Activated CD4-positive, alpha-beta T cell treated with anti-CD3 and anti-CD28 coated beads, Interleukin-2, amount 10 ng/mL, durations not matched to agents 7 days and 5 days (primary cell): ENCODE measurements around the gene DALRD3. TPM values are rescaled to one million over a fixed set of nuclear protein-coding genes. Genes with fewer than 3 reads are reported as not detected.
"Not testable (repeated sequence)": the region's sequence is repeated elsewhere in the genome, so short reads cannot be mapped to it uniquely, and the experiment has no call there.

Experiments used
- CTCF ChIA-PET: fragments of 350-600 bp; sonication (Branson Sonifier 250); formaldehyde crosslinking; loops from one replicate; lab custom pipeline; 2021; ENCODE audit warnings: antibody characterized with exemption; lab: Charles Lee
- POLR2A ChIA-PET: fragments of 350-600 bp; sonication (Branson Sonifier 250); formaldehyde crosslinking; loops from one replicate; lab custom pipeline; 2021; ENCODE audit warnings: antibody characterized with exemption; lab: Charles Lee
- DNase-seq: peaks from one replicate; pipeline ENCODE4 v3.0.0-alpha.2; 2020
- H3K27ac Mint-ChIP-seq: one replicate; pipeline ENCODE4 v1.8.0; 2021; ENCODE audit warnings: mild to moderate bottlenecking, moderate library complexity, mixed read lengths
- H3K27me3 Mint-ChIP-seq: one replicate; pipeline ENCODE4 v1.8.0; 2021; ENCODE audit warnings: mixed read lengths
- H3K36me3 Mint-ChIP-seq: one replicate; pipeline ENCODE4 v1.8.0; 2021; ENCODE audit warnings: low read depth, mixed read lengths
- H3K4me1 Mint-ChIP-seq: one replicate; pipeline ENCODE4 v1.8.0; 2021; ENCODE audit warnings: mixed read lengths
- H3K4me3 Mint-ChIP-seq: one replicate; pipeline ENCODE4 v1.8.0; 2021; ENCODE audit warnings: mild to moderate bottlenecking, moderate library complexity, mixed read lengths
- H3K9me3 Mint-ChIP-seq: one replicate; pipeline ENCODE4 v1.8.0; 2021; ENCODE audit warnings: mixed read lengths
- total RNA-seq, 2 experiments: library from RNA; stranded (reverse); gene quantifications; one replicate each; pipeline ENCODE4 v1.2.3, GENCODE V29; 2021

DALRD3 gene
- total RNA-seq, 2 experiments from 2014 or later: 20.7 to 22.0 TPM

DNA sequence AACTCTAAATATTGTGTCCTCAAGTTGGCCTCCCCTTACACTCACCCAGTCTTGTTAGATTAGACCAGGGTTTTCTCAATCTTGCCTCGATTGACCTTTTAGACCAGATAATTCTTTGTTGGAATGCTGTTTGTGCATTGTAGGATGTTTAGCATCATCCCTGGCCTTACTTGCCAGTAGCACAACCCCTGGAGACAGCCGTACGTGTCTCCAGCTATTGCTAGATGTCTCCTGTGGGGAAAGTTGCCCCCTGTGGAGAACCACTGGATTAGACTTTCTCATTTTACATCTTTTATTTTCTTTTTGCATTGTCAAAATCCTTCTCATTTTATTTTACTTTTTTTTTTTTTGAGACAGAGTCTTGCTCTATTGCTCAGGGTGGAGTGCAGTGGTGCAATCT, 9.0 kb downstream of the DALRD3 start:
- CTCF ChIA-PET: interaction anchor here (0.5 to 4.6 kb wide), 7 partner anchors 10 to 530 kb away, joined by 3 to 100 read pairs (median 4); partner anchors contain the start of genes ARIH2, DALRD3 and NDUFAF3
- POLR2A ChIA-PET: no interaction called here
- Mint-ChIP-seq H3K9me3 (no peaks in the 10 kb centered on the region), H3K27ac (no peak overlapping the region), H3K36me3 (peaks cover 2% of the 10 kb centered on the region), H3K4me3 (no peak overlapping the region), H3K4me1 (peaks cover 35% of the 10 kb centered on the region), H3K27me3 (no peaks in the 10 kb centered on the region)
- DNase-seq: no peak

DNA sequence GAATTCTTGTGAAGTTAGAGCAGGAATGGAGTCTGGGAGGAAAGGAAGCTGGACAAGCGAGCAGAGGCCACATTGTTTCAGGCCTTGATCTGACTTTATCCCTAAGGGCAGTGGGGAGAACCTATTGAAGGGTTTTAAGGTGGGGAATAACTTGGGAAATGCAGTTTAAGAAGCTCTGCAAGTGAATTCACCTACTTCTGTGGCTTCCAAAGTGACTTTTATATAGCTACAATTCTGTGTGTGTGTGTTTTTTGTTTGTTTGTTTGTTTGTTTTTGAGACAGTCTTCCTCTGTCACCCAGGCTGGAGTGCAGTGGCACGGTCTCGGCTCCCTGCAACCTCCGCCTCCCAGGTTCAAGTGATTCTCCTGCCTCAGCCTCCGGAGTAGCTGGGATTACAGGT, 9.8 kb downstream of the DALRD3 start:
- ChIA-PET POLR2A (interaction anchor here (0.7 kb wide), 1 partner anchor 461 kb away, joined by 3 read pairs; the partner anchor contains the start of gene DAG1), CTCF (interaction anchor here (0.7 to 4.6 kb wide), 7 partner anchors 11 to 531 kb away, joined by 3 to 100 read pairs (median 4); partner anchors contain the start of genes ARIH2, DALRD3, IMPDH2 and NDUFAF3)
- not testable (repeated sequence) for H3K27me3 Mint-ChIP-seq, H3K9me3 Mint-ChIP-seq, H3K36me3 Mint-ChIP-seq, DNase-seq
- Mint-ChIP-seq H3K4me3 (peak overlapping the region; percentile 99), H3K4me1 (peaks cover 33% of the 10 kb centered on the region), H3K27ac (peak overlapping the region; percentile 100)

DNA sequence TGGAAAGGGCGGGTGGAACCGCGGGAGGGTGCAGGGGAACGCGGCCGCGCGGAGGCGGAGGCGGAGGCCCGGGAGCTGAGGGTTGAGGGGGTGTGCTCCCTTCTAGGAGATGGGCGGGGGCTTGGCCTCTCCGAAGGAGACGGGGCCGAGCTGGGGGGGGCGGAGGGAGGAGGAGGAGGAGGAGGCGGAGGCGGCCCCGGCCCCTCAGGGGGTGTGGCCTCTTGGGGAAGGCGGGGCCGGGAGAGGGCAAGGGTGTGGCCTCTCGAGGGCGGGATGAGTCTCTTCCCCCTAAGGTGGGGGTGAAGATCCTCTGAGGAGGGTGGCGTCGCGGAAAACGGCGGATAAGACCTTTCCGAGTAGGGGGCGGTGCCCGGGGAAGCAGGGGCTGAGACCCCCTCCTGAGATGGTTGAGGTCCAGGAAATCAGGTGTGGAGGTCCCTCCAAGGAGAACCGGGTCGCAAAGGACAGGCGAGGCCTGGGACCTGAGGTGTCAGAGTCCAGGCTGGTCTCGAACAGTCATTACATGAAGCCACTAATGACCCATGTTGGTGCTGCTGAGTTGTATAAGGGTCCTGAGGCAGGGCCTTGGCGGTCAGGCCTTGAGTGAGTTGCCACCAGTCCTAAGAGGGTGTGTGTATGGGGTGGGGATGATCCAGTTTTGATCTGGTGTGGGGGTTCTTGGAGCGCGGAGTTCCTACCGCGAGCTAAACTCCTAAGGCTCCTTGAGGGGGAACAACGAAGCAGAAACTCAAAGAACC, 10.4 kb downstream of the DALRD3 start:
- Mint-ChIP-seq H3K4me3 (peak overlapping the region; percentile 99), H3K27me3 (no peaks in the 10 kb centered on the region), H3K27ac (peak overlapping the region; percentile 100), H3K36me3 (peaks cover 2% of the 10 kb centered on the region), H3K9me3 (no peaks in the 10 kb centered on the region), H3K4me1 (peaks cover 31% of the 10 kb centered on the region)
- ChIA-PET CTCF (interaction anchor here (0.6 to 4.6 kb wide), 13 partner anchors 12 to 381 kb away, joined by 3 to 100 read pairs (median 4); partner anchors contain the start of genes DALRD3, IMPDH2, KLHDC8B and NDUFAF3), POLR2A (interaction anchor here (0.7 to 1.9 kb wide), 7 partner anchors 9 to 462 kb away, joined by 3 to 21 read pairs (median 4); partner anchors contain the start of genes DAG1, NDUFAF3 and P4HTM)
- DNase-seq: peak; percentile 91

DNA sequence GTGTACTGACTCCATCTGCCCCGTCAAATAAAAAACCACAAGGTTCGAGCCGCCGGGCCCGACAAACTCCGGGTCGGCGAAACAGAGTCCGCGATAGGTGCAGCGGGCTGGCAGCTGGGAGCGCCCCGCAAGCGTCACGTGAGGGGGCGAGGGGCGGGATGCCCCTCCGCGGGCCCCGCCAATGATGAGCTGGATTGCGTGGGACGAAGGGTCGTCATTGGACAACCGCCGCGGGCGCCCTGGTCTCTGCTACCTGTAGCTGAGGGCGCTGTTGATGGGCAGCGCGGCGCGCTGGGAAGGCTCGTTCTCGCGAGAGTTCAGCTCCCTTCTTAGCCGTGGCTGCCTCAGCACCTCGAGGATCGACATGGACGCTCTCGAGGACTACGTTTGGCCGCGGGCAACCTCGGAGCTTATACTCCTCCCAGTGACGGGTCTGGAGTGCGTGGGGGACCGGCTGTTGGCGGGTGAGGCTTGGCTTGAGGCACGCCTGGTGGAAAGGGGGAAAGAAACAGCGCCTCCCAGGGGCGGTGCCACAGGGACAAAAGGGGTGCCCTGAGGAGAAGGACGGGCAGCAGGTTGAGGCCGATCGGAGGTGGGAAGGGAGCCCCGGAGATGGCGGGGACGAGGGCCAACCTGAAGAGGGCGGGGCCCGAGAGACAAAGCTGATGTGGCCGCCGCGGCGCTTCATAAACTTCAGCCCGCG, 11.2 kb downstream of the DALRD3 start, which contains the start of gene WDR6:
WDR6 (plus strand) TSS at position 324 of the 703 bp plus-strand sequence; CDS start at position 365, 41 bp downstream.
- Mint-ChIP-seq H3K36me3 (peaks cover 2% of the 10 kb centered on the region), H3K9me3 (no peaks in the 10 kb centered on the region), H3K4me3 (peak within 1 kb of the TSS; percentile 99), H3K27ac (peak within 1 kb of the TSS; percentile 100), H3K4me1 (peaks cover 37% of the 10 kb centered on the region), H3K27me3 (no peaks in the 10 kb centered on the region)
- CTCF ChIA-PET: interaction anchor here (0.6 to 4.6 kb wide), 17 partner anchors 11 to 388 kb away, joined by 3 to 100 read pairs (median 4); partner anchors contain the start of genes DALRD3, IMPDH2, KLHDC8B and NDUFAF3
- POLR2A ChIA-PET: interaction anchor here (0.5 to 1.9 kb wide), 10 partner anchors 10 to 555 kb away, joined by 3 to 21 read pairs (median 4); partner anchors contain the start of genes IMPDH2, NDUFAF3, P4HTM and QRICH1
- DNase-seq: peak; percentile 98

DNA sequence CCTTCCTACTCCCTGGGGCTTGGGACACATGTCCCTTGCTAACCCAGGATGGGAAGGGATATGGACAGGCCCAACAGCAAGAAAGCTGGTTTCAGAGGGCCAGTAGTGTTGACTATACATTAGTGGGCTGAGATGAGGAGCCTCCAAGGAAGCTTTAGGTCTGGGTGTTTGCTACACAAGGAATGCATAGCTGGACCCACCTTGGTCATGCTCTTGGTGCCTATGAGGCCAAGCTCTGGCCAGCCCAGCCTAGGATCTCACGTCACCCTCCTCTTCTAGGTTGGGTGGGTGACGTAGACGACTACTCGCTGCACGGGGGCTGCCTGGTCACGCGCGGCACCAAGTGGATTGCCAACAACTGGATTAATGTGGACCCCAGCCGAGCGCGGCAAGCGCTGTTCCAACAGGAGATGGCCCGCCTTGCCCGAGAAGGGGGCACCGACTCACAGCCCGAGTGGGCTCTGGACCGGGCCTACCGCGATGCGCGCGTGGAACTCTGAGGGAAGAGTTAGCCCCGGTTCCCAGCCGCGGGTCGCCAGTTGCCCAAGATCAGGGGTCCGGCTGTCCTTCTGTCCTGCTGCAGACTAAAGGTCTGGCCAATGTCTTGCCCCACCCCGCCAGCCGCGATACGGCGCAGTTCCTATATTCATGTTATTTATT, 11.8 kb downstream of the DALRD3 start:
- H3K27ac Mint-ChIP-seq: peak overlapping the region; percentile 100
- no peaks in the 10 kb centered on the region for H3K27me3 Mint-ChIP-seq
- ChIA-PET POLR2A (interaction anchor here (0.5 to 1.9 kb wide), 9 partner anchors 10 to 554 kb away, joined by 3 to 21 read pairs (median 4); partner anchors contain the start of genes IMPDH2, NDUFAF3, P4HTM and QRICH1), CTCF (interaction anchor here (0.6 to 4.6 kb wide), 17 partner anchors 10 to 388 kb away, joined by 3 to 100 read pairs (median 4); partner anchors contain the start of genes DALRD3, IMPDH2, KLHDC8B and NDUFAF3)
- no peaks in the 10 kb centered on the region for H3K9me3 Mint-ChIP-seq
- H3K4me3 Mint-ChIP-seq: peak overlapping the region; percentile 99
- DNase-seq: no peak
- peaks cover 2% of the 10 kb centered on the region for H3K36me3 Mint-ChIP-seq
- peaks cover 38% of the 10 kb centered on the region for H3K4me1 Mint-ChIP-seq

DNA sequence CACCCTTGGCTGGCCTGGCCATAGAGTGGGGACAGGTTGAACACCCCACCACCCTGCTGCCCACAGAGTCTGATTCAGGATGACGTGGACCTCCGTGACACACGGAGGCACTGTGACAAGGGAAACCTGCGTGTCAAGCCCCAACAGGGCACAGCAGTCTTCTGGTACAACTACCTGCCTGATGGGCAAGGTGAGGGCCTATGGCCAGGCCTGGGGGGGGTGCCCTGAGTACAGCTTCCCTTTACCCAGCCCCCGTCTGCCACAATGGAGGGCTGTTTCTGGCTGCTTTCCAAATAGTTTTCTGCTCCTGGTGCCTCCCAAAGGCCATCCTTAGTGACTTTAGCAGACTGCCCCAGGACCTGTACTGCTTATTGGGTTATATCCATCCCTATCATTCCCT, 12.4 kb downstream of the DALRD3 start:
- H3K27ac Mint-ChIP-seq: peak overlapping the region; percentile 100
- H3K36me3 Mint-ChIP-seq: peaks cover 2% of the 10 kb centered on the region
- peak overlapping the region; percentile 99 for H3K4me3 Mint-ChIP-seq
- H3K27me3 Mint-ChIP-seq: no peaks in the 10 kb centered on the region
- ChIA-PET POLR2A (no interaction called here), CTCF (interaction anchor here (1.6 to 4.6 kb wide), 5 partner anchors 9 to 19 kb away, joined by 5 to 100 read pairs (median 14); partner anchors contain the start of genes DALRD3 and NDUFAF3)
- H3K4me1 Mint-ChIP-seq: peaks cover 38% of the 10 kb centered on the region
- H3K9me3 Mint-ChIP-seq: no peaks in the 10 kb centered on the region
- no peak for DNase-seq

DNA sequence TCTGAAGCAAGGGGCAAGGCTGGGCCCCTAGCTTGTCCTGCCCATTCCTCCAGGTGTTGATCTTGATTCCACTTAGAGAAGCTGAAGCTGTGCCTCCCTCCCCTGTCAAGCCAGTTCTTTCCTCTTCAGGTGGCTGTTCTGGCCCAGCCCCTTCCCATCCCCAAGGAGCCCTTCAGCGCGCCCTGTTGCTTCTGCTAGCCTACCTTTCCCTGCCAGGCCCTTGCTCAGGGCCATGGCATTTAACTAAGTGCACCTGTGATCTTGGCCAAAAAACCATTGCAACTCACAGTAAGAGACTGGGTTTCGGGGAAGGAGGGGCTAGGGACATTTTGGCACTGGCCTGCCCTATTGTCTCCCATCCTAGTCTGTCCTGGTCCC, 13.1 kb downstream of the DALRD3 start:
- Mint-ChIP-seq H3K36me3 (peaks cover 2% of the 10 kb centered on the region), H3K27me3 (no peaks in the 10 kb centered on the region), H3K4me1 (peaks cover 38% of the 10 kb centered on the region), H3K9me3 (no peaks in the 10 kb centered on the region), H3K27ac (no peak overlapping the region), H3K4me3 (no peak overlapping the region)
- CTCF ChIA-PET: interaction anchor here (2.2 to 4.6 kb wide), 3 partner anchors 14 to 18 kb away, joined by 9 to 33 read pairs (median 14); partner anchors contain the start of gene NDUFAF3
- DNase-seq: no peak
- POLR2A ChIA-PET: no interaction called here

DNA sequence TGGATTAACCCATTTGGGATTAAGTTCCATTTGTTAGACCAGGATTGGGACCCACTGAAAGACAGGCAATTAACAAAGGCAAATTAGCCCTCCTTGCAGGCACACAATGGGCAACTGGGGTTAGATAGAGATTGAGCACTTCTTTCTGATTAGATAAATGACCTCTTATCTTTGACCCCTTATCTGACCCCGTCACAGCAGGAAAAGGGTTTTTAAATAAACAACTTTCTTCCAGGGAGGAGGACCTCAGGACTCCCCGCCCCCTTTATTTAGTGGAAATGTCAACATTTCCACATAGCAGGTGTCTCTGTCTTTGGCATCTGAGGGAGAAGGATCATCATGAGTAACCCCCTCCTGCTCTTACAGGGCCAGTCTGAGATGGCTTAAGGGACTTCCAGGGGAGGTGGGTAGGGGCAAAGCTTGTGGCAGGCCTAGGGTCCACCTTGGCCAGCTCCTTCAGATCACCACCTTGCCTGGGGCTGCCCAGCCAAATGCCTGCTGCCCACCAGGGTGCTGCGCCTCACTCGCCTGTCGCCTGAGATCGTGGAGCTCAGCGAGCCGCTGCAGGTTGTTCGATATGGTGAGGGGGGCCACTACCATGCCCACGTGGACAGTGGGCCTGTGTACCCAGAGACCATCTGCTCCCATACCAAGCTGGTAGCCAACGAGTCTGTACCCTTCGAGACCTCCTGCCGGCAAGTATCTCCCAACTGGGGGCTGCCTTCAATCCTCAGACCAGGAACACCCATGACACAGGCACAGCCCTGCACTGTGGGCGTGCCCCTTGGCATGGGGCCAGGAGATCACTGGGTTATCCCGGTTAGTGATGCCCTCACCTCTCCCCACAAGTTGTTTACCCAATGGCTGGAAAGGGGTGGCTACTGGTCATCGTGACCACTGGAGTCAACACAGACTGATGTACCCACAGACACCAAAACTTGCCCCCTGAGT, 13.8 kb downstream of the DALRD3 start:
- peak overlapping the region; percentile 13 for H3K27ac Mint-ChIP-seq
- no peaks in the 10 kb centered on the region for H3K27me3 Mint-ChIP-seq
- no peaks in the 10 kb centered on the region for H3K9me3 Mint-ChIP-seq
- peaks cover 38% of the 10 kb centered on the region for H3K4me1 Mint-ChIP-seq
- CTCF ChIA-PET: interaction anchor here (0.6 to 4.6 kb wide), 5 partner anchors 13 to 19 kb away, joined by 3 to 33 read pairs (median 9); partner anchors contain the start of gene NDUFAF3
- POLR2A ChIA-PET: no interaction called here
- H3K4me3 Mint-ChIP-seq: no peak overlapping the region
- no peak for DNase-seq
- peaks cover 2% of the 10 kb centered on the region for H3K36me3 Mint-ChIP-seq

DNA sequence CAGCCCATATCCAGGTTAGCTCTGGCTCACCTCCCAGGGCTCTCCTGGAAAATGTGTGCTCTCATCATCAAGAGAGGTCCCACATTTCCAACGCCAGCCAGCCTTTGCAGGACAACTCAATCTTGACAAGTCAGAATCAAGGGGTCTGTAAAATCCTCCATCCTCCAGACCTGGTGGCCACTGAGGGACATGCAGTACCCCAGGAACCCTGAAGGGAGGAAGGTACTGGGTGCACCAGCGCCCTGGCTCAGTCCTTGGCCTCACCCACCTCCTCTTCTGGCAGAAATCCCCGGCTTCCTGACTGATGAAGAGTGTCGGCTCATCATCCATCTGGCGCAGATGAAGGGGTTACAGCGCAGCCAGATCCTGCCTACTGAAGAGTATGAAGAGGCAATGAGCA, 17.2 kb downstream of the DALRD3 start:
- Mint-ChIP-seq H3K4me1 (peaks cover 10% of the 10 kb centered on the region), H3K4me3 (no peak overlapping the region), H3K27ac (no peak overlapping the region), H3K9me3 (no peaks in the 10 kb centered on the region), H3K36me3 (no peaks in the 10 kb centered on the region), H3K27me3 (no peaks in the 10 kb centered on the region)
- no peak for DNase-seq
- POLR2A ChIA-PET: no interaction called here
- CTCF ChIA-PET: interaction anchor here (0.6 to 1.6 kb wide), 4 partner anchors 21 to 131 kb away, joined by 3 to 4 read pairs (median 4); partner anchors contain the start of genes ARIH2 and NDUFAF3

DNA sequence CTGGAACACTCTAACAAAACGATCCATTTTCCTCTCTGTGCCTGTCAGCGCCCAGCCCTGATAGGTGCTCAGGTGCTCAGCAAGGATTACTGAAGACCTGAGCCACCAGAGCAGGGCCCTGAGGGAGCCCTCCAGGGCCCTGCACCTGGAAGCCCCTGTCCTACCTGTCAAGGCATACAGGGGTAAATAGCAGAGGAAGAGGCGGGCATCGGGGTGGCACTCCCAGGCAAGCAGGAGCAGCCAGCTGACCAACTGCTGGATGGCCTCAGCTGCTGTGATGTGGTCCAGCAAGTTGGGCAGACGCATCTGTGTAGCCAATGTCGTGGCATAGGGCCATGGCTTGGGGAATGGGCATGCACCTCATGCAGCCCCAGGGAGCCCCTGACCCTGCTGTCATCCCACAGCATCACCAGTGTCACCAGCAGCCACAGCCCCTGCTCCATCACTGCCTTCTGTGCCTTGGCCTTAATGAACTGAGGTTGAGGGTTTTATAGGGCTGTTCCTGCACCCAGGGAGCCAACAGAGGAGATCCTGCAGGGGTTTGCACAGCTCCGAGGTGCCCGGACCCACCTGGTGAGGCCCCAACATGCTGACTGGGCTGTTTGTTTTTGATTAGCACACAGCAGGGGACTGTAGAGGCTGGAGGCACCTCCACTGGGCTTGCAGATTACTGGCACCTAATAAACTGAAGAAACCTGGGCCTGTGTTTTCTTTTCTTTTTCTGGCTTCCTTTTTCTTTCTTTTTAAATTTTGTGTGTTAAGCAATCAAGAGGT, 19.1 kb downstream of the DALRD3 start:
- peaks cover 18% of the 10 kb centered on the region for H3K4me1 Mint-ChIP-seq
- no peak for DNase-seq
- no peak overlapping the region for H3K4me3 Mint-ChIP-seq
- POLR2A ChIA-PET: no interaction called here
- peak overlapping the region; percentile 72 for H3K27ac Mint-ChIP-seq
- no peaks in the 10 kb centered on the region for H3K9me3 Mint-ChIP-seq
- no peaks in the 10 kb centered on the region for H3K27me3 Mint-ChIP-seq
- CTCF ChIA-PET: interaction anchor here (0.6 kb wide), 1 partner anchor 964 kb away, joined by 3 read pairs; no protein-coding TSS in a partner anchor
- peaks cover 6% of the 10 kb centered on the region for H3K36me3 Mint-ChIP-seq
